Memory B cell (primary cell): ENCODE results near the gene SLC39A11.
A peak's percentile ranks its signal among the peaks of the same experiment; 100 is the strongest.

Experiments
- ATAC-seq: fragments of 150-1000 bp; cut with Tn5 transposase; 2 replicates; pipeline ENCODE4 v1.10.0; 2021; ENCODE audit warnings: low read depth, mild to moderate bottlenecking, moderate library complexity
- DNase-seq, 2 donors: peaks; one replicate each; pipeline ENCODE4 v3.0.0; 2022; ENCODE audit warnings: low spot score in 2 of 2
- H3K27ac Mint-ChIP-seq: one replicate; pipeline ENCODE4 v1.8.0; 2022; ENCODE audit warnings: mild to moderate bottlenecking, moderate library complexity, mixed read lengths
- H3K27me3 Mint-ChIP-seq: one replicate; pipeline ENCODE4 v1.8.0; 2022; ENCODE audit warnings: mixed read lengths
- H3K36me3 Mint-ChIP-seq: one replicate; pipeline ENCODE4 v1.8.0; 2022; ENCODE audit warnings: mild to moderate bottlenecking, mixed read lengths
- H3K4me1 Mint-ChIP-seq: one replicate; pipeline ENCODE4 v1.8.0; 2022; ENCODE audit warnings: mixed read lengths
- H3K4me3 Mint-ChIP-seq: one replicate; pipeline ENCODE4 v1.8.0; 2022; ENCODE audit warnings: mild to moderate bottlenecking, moderate library complexity, mixed read lengths
- H3K9me3 Mint-ChIP-seq: one replicate; pipeline ENCODE4 v1.8.0; 2022; ENCODE audit warnings: mixed read lengths

The SLC39A11 gene

DNA sequence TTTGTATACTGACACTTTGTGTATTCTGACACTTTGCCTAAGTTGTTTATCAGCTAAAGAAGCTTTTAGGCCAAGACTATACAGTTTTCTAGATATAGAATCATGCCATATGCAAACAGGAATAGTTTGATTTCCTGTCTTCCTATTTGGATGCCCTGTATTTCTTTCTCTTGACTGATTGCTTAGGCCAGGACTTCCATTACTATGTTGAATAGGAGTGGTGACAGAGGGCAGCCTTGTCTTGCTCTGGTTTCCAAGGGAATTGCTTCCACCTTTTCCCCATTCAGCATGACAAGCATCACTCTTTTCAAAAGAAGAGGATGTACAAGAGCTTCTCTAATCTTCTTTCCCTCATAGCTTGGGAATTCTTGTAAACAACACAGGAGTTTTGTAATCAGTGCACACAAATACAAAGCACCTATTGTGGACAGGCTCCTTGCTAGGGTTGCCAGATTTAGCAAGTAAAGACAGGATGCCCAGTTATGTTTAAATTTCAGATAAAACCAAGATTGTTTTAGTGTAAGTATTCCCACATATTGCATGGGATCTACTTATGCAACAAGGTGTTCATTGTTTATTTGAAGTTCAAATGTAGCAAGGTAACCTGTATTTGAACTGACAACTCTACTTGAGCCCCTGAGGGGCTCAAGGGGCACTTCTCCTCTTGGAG lies 233.5 kb downstream of the SLC39A11 start:
- no peaks in the 10 kb centered on the region for H3K27me3 Mint-ChIP-seq
- no peak overlapping the region for H3K27ac Mint-ChIP-seq
- peaks cover 2% of the 10 kb centered on the region for H3K4me1 Mint-ChIP-seq
- DNase-seq, result no peak
- peaks cover 15% of the 10 kb centered on the region for H3K36me3 Mint-ChIP-seq
- H3K4me3 Mint-ChIP-seq, result no peak overlapping the region
- ATAC-seq, result no peak
- H3K9me3 Mint-ChIP-seq, result no peaks in the 10 kb centered on the region

DNA sequence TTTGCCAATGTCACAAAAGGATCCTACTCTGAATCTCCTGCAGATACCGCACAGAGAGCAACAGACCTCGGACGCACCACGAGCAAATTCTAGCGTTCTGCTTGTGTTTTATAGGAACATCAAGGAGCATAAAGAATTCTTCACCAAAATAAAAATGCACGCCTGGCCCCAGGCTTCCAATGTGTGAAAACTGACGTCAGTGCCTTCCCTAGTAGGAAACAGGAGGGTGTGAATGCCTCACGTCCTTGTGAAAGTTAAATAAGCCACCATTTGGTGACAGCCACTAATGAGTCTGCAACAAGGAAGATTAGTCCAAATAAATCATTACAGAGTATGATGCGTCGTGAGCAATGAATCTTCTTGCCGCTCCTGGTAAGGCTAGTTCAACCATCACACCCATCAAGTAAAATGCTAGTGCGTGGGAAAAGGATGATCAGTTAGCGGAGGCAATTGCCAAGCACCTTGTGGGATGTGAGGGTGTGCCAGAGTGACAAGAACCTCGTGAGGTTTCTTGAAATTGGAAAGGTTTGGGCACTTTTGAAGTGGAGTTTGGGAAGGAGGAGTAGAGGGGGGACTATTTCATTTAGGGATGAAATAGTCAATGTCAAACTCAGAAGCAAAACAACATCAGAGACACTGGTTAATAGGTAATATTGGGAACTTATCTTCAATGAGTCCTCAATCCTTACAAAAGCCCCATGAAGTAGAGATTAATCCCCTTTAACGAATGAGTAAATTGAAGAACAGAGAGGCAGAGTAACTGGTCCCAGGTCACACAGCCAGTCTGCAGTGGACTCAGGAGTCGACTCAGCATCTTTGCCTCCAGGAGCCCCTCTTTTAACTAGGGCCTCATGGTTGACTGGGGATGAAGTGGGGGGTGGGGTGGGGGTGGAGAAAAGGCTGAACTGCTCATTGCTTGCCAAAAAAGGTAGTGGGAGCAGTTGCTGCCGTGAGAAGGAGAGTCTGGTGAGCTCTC lies 238.8 kb downstream of the SLC39A11 start:
- Mint-ChIP-seq H3K27ac (peak overlapping the region; percentile 4), H3K36me3 (peaks cover 24% of the 10 kb centered on the region), H3K4me3 (no peak overlapping the region), H3K27me3 (no peaks in the 10 kb centered on the region), H3K9me3 (no peaks in the 10 kb centered on the region), H3K4me1 (no peaks in the 10 kb centered on the region)
- ATAC-seq (no peak), DNase-seq (no peak)

DNA sequence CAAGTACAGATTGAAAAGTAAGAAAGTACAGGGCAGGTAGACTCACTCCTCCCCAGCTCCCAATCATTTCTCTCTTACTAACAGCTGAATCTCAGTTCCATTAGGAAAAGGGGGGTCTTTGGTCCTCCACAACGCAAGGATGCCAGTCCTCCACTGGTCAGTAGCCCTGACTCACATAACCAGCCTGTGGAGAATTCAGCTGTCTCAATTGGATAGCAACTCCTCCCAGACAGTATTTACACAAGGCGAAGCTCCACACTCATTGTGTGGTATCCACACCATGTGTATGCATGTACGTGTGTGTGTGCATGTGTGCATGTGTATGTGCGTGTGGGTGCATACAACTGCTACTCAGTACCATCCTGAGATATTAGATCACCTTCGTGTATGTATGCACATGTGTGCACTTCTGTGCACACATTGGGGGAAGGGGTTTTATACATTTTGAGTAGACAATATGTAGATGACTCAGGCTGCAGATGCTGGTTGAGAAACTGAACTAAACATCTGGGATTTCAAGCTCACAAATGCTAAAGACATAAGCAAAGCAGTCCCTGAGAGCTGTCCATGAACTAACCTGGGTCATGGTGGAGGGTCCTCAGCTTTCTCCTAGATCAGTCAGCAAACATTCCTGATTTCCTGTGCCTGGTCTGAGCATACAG lies 240.1 kb downstream of the SLC39A11 start:
- Mint-ChIP-seq H3K27me3 (no peaks in the 10 kb centered on the region), H3K4me1 (no peaks in the 10 kb centered on the region), H3K27ac (no peak overlapping the region), H3K9me3 (no peaks in the 10 kb centered on the region), H3K4me3 (no peak overlapping the region), H3K36me3 (peaks cover 20% of the 10 kb centered on the region)
- DNase-seq (no peak), ATAC-seq (no peak)

DNA sequence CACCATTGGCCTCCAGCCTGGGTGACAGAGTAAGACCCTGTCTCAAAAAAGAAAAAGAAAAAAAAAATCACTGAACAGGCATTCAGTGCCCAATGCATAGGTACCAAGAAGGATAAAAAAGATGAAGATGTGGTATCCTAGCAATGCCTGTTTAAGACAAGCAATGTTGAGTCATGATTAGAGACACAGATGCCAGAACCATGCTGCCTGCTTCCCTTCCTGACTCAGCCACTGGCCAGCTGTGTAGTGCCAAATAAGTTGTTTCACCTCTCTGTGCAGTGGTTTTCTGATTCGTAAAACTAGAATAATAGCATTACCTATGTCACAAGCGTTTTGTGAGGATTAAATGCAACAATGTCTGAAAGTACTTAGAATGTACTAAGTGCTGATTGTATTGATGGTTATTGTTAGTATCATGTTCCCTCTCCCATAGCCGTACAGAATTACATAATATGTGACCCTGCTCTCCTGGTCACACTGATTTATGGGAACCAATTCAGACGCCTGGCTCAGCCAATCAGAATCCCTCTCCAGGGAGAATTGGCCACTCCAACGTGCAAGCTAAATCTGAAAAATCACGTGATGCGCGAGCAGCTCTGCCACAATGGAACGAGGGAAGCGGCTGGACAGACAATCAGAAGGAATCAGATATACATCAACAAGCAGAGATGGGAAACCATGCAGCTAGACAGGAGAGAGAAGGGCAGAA lies 241.9 kb downstream of the SLC39A11 start:
- Mint-ChIP-seq H3K27me3 (no peaks in the 10 kb centered on the region), H3K36me3 (peaks cover 22% of the 10 kb centered on the region), H3K27ac (no peak overlapping the region), H3K4me1 (no peaks in the 10 kb centered on the region), H3K4me3 (no peak overlapping the region), H3K9me3 (no peaks in the 10 kb centered on the region)
- ATAC-seq (no peak), DNase-seq (no peak)

DNA sequence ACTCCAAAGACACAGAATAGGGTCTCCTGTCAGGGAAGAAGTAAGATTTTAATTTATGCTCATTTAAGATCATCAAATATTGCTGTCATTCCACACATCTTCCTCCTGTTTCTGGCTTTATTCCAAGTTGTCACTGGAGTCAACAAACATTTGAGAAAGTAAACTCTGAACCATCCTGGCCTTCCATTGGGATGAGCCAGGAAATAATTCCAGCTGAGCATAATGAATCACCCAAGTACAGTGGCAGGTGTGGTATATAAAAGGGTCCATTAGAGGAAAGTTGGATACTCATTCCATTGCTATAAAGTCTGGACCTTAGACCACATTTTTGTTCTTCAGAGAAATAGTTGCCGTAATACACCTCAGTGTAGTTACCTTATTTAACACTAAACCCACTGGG lies 246.1 kb downstream of the SLC39A11 start:
- DNase-seq (no peak), ATAC-seq (no peak)
- H3K27me3 Mint-ChIP-seq, result no peaks in the 10 kb centered on the region
- H3K36me3 Mint-ChIP-seq, result peaks cover 32% of the 10 kb centered on the region
- peaks cover 1% of the 10 kb centered on the region for H3K9me3 Mint-ChIP-seq
- H3K4me3 Mint-ChIP-seq, result no peak overlapping the region
- H3K27ac Mint-ChIP-seq, result no peak overlapping the region
- H3K4me1 Mint-ChIP-seq, result no peaks in the 10 kb centered on the region

DNA sequence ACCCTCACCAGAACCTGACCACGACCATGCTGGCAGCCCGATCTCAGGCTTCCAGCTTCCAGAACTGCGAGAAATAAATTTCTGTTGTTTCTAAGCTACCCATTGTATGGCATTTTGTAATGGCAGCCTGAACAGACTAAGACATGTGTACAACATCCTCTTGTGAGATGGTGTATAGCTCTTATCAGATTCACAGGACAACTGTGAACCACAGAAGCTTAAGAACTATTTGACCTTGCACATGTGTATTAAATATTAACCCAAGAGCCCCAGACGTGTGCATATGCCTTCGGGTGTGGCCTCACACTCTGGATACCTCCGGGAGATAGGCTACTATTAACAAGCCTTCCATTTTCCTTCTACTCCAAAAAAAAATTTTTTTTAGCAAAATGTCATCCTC lies 248.9 kb downstream of the SLC39A11 start:
- H3K4me1 Mint-ChIP-seq, result no peaks in the 10 kb centered on the region
- no peaks in the 10 kb centered on the region for H3K27me3 Mint-ChIP-seq
- DNase-seq (no peak), ATAC-seq (no peak)
- H3K36me3 Mint-ChIP-seq, result peaks cover 32% of the 10 kb centered on the region
- H3K4me3 Mint-ChIP-seq, result no peak overlapping the region
- no peak overlapping the region for H3K27ac Mint-ChIP-seq
- H3K9me3 Mint-ChIP-seq, result peaks cover 1% of the 10 kb centered on the region

DNA sequence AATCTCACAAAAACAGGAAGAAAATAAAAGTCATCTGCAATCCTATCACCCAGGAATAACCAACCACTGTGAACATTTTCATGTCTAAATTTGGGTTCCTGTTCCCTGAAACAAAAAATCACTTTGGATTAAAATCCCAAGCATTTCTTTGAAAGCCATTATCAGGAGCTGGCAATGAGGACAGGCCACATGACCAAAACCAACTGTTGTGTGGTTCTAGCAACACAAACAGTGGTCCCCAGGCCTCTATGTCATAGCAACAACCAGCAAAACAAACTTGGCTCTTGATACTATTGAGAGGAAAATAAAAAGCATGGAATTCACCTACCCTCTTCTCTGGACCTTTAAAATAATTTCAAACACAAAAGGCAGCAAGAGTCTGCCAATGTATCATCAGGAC lies 252.5 kb downstream of the SLC39A11 start:
- H3K36me3 Mint-ChIP-seq, result peaks cover 39% of the 10 kb centered on the region
- ATAC-seq, result no peak
- no peaks in the 10 kb centered on the region for H3K9me3 Mint-ChIP-seq

DNA sequence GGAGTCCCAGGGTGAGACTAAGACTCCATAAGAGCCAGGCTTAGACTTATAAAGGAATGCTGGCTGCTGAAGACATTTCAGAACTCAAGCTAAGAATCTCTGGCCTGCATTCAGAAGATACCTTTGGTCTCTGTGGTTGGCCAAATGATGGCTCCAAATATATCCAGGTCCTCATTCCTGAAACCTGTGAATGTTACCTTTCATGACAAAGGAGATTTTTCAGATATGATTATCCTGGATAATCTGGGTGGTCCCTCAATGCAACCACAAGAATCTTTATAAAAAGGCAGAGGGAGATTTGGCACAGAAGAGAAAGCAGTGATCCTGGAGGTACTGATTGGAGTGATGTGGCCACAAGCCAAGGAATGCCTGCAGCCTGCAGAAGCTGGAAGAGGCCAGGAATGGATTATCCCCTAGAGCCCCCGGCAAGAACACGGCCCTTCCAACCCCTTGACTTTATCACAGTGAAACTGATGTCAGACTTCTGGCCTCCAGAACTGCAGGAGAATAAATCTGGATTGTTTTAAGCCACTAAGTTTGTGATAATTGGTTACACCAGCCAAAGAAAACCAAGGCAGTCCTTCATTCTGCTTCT lies 253.3 kb downstream of the SLC39A11 start:
- Mint-ChIP-seq H3K27ac (no peak overlapping the region), H3K9me3 (no peaks in the 10 kb centered on the region), H3K27me3 (no peaks in the 10 kb centered on the region), H3K4me3 (no peak overlapping the region), H3K4me1 (no peaks in the 10 kb centered on the region), H3K36me3 (peaks cover 40% of the 10 kb centered on the region)
- DNase-seq, result no peak
- no peak for ATAC-seq

More for the DNA sequence above, 252.5 kb downstream of the SLC39A11 start:
- H3K4me3 Mint-ChIP-seq, result no peak overlapping the region
- DNase-seq, result no peak
- H3K27ac Mint-ChIP-seq, result no peak overlapping the region
- H3K27me3 Mint-ChIP-seq, result no peaks in the 10 kb centered on the region
- H3K4me1 Mint-ChIP-seq, result no peaks in the 10 kb centered on the region

GRCh38 chr17:72838581-72838980 lies 253.9 kb downstream of the SLC39A11 start:
- Mint-ChIP-seq H3K4me3 (no peak overlapping the region), H3K27me3 (no peaks in the 10 kb centered on the region), H3K9me3 (no peaks in the 10 kb centered on the region), H3K27ac (no peak overlapping the region), H3K36me3 (peaks cover 41% of the 10 kb centered on the region), H3K4me1 (no peaks in the 10 kb centered on the region)
- no peak for DNase-seq
- ATAC-seq, result no peak

DNA sequence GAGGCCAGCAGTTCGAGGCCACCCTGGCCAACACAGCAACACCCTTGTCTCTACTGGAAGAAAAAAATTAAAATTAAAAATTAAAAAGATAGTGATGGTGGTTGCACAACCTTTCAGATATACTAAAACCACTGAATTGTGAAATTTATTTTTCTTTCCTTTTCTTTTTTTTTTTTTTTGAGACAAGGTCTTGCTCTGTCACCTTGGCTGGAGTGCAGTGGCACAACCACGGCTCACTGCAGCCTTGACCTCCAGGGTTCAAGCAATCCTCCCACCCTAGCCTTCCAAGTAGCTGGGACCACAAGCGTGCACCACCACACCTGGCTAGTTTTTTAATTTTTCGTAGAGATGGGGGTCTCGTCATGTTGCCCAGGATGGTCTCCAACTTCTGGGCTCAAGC lies 254.4 kb downstream of the SLC39A11 start:
- H3K36me3 Mint-ChIP-seq, result peaks cover 37% of the 10 kb centered on the region
- no peak overlapping the region for H3K27ac Mint-ChIP-seq

DNA sequence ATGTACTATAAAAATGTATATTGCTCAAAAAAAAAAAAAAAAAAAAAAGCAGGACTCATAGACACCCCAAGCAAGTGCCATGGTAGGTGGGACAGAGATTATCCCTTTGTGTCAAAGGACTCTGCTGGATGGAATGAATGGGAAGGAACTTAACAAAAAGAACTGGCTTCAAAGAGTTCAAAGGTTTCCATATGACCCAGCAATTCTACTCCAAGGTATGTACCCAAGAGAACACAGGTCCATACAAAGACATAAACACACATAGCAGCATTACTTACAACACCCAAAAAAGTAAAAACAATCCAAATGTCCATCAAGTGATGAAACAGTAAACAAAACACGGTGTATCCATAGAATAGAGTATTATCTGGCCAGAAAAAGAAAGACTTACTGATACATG lies 255.2 kb downstream of the SLC39A11 start:
- DNase-seq (no peak), ATAC-seq (no peak)
- peaks cover 37% of the 10 kb centered on the region for H3K36me3 Mint-ChIP-seq
- no peak overlapping the region for H3K4me3 Mint-ChIP-seq
- no peaks in the 10 kb centered on the region for H3K9me3 Mint-ChIP-seq
- H3K27me3 Mint-ChIP-seq, result no peaks in the 10 kb centered on the region
- no peaks in the 10 kb centered on the region for H3K4me1 Mint-ChIP-seq
- H3K27ac Mint-ChIP-seq, result no peak overlapping the region

More for the DNA sequence above, 254.4 kb downstream of the SLC39A11 start:
- Mint-ChIP-seq H3K9me3 (no peaks in the 10 kb centered on the region), H3K27me3 (no peaks in the 10 kb centered on the region), H3K4me3 (no peak overlapping the region), H3K4me1 (no peaks in the 10 kb centered on the region)
- DNase-seq (no peak), ATAC-seq (no peak)

DNA sequence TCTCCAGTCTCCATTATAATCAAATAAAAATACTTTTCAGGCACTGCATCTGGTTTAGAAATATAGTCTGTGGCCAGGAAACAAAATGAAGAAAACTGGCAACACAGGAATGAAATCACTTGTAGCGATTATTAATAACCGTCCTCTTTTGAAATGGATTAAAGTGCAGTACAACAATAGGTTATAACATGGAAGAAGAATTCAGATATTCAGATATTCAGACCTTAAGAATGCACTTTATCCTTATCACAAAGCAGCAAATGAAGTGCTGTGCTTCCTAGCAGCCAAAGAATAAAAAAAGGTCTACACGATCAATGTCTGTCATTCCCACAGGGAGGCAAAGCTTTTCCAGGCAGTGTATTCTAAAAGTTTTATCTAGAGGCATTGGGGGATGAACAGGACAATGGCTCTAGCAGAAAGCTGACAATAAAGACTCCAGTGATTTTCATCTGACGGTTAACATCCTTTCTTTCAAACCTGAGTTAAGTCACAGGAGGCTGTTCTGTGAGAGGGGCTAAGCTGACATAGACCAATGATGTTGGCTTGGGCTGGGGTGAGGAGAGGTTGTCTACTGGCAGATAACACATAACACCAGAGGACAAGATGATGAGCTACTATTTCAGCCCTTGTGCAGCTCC lies 259.2 kb downstream of the SLC39A11 start:
- no peaks in the 10 kb centered on the region for H3K4me1 Mint-ChIP-seq
- no peak for DNase-seq
- no peaks in the 10 kb centered on the region for H3K27me3 Mint-ChIP-seq
- peaks cover 1% of the 10 kb centered on the region for H3K9me3 Mint-ChIP-seq
- no peak for ATAC-seq
- no peak overlapping the region for H3K4me3 Mint-ChIP-seq
- H3K36me3 Mint-ChIP-seq, result peaks cover 38% of the 10 kb centered on the region
- no peak overlapping the region for H3K27ac Mint-ChIP-seq

DNA sequence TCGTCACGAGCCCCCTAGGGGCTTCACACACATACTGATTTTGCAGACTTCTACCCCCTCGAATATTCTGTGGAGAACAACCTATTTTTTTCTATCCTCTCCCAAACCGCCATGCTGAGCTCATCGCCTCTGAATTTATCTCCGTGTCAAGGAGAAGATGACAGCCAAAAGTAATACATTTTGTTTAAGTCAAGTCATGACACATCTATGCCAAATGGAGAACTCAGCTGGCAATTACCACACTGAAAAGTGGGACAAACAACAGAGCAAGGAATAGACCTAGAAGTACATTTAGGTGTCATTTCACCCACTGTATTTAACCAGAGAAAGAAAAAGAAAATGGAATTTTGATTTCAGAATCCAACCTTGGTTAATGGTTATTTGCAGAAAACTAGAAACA lies 260.2 kb downstream of the SLC39A11 start:
- H3K36me3 Mint-ChIP-seq, result peaks cover 41% of the 10 kb centered on the region

More for the DNA sequence above, 260.2 kb downstream of the SLC39A11 start:
- no peak for DNase-seq
- peaks cover 5% of the 10 kb centered on the region for H3K9me3 Mint-ChIP-seq
- H3K27ac Mint-ChIP-seq, result no peak overlapping the region
- ATAC-seq, result no peak
- no peaks in the 10 kb centered on the region for H3K4me1 Mint-ChIP-seq
- H3K27me3 Mint-ChIP-seq, result no peaks in the 10 kb centered on the region
- no peak overlapping the region for H3K4me3 Mint-ChIP-seq
